Hepatocyte (in vitro differentiated cells): ENCODE data around the gene SLC6A3. TPM values are rescaled to one million over a fixed set of nuclear protein-coding genes. Genes with fewer than 3 reads are reported as not detected.

Experiments used
- DNase-seq: peaks from one replicate; pipeline ENCODE4 v3.0.0-alpha.2; 2016; ENCODE audit warnings: low spot score
- H2AFZ ChIP-seq: fragments of 200-600 bp; sonication (generic); 2 replicates; pipeline ENCODE4 v1.6.0; 2016; ENCODE audit warnings: antibody characterized with exemption, mild to moderate bottlenecking
- H3K27ac ChIP-seq: fragments of 200-600 bp; sonication (generic); 2 replicates; pipeline ENCODE4 v1.5.1; 2016; ENCODE audit warnings: mild to moderate bottlenecking
- H3K27me3 ChIP-seq: fragments of 200-600 bp; sonication (generic); 2 replicates; pipeline ENCODE4 v1.6.1; 2016
- H3K36me3 ChIP-seq: fragments of 200-600 bp; sonication (generic); replicated peaks from 2 replicates; pipeline ENCODE4 v1.5.1; 2016; ENCODE audit warnings: low read depth; ENCODE audit not compliant: insufficient read depth
- H3K4me1 ChIP-seq: fragments of 200-600 bp; sonication (generic); 2 replicates; pipeline ENCODE4 v1.5.1; 2016; ENCODE audit warnings: mild to moderate bottlenecking, moderate library complexity; ENCODE audit not compliant: insufficient read depth
- H3K4me2 ChIP-seq: fragments of 200-600 bp; sonication (generic); 2 replicates; pipeline ENCODE4 v1.6.0; 2016
- H3K4me3 ChIP-seq: fragments of 200-600 bp; sonication (generic); 2 replicates; pipeline ENCODE4 v1.5.1; 2016; ENCODE audit warnings: mild to moderate bottlenecking
- H3K79me2 ChIP-seq: fragments of 200-600 bp; sonication (generic); 2 replicates; pipeline ENCODE4 v1.6.0; 2017; ENCODE audit warnings: mild to moderate bottlenecking
- H3K9me2 ChIP-seq: fragments of 200-600 bp; sonication (generic); replicated peaks from 2 replicates; pipeline ENCODE4 v1.6.0; 2017; ENCODE audit warnings: mild to moderate bottlenecking; ENCODE audit not compliant: insufficient read depth
- H3K9me3 ChIP-seq: fragments of 200-600 bp; sonication (generic); 2 replicates; pipeline ENCODE4 v1.5.1; 2016; ENCODE audit warnings: low read depth, mild to moderate bottlenecking
- H4K20me1 ChIP-seq: fragments of 200-600 bp; sonication (generic); 2 replicates; pipeline ENCODE4 v1.6.0; 2016; ENCODE audit warnings: mild to moderate bottlenecking; ENCODE audit not compliant: insufficient read depth, poor library complexity, severe bottlenecking
- EZH2 ChIP-seq: fragments of 200-600 bp; sonication (generic); IDR thresholded peaks from 2 replicates; pipeline ENCODE4 v1.6.1; 2016; ENCODE audit warnings: antibody characterized with exemption, mild to moderate bottlenecking, borderline replicate concordance
- EZH2phosphoT487 ChIP-seq: fragments of 200-600 bp; sonication (generic); IDR thresholded peaks from one replicate; pipeline ENCODE4 v1.6.1; 2018; ENCODE audit warnings: antibody characterized with exemption, mild to moderate bottlenecking, low read depth, moderate library complexity; ENCODE audit not compliant: unreplicated experiment, severe bottlenecking
- WGBS: methylation state at CpG from one replicate; pipeline ENCODE4 v1.1.6; 2016; ENCODE audit warnings: low lambda C conversion rate; ENCODE audit errors: missing lambda C conversion rate; 5-methylcytosine and 5-hydroxymethylcytosine counted together
- polyA plus RNA-seq: library from polyadenylated mRNA; unstranded; fragments of >200 nt; fragmentation: Nextera tagmentation; extraction: Ambion mirVana; gene quantifications from 2 replicates; pipeline ENCODE4 v1.2.1, GENCODE V29; 2016
- total RNA-seq: library from RNA; depleted of rRNA; stranded (reverse); fragments of >200 nt; gene quantifications from 2 replicates; pipeline ENCODE4 v1.2.3, GENCODE V29; 2014
- TF ChIP-seq, protein P1 (sequence below): fragments of 200-600 bp; sonication (generic); IDR thresholded peaks from 2 replicates; pipeline ENCODE4 v1.5.1; 2016; ENCODE audit warnings: antibody characterized with exemption, mild to moderate bottlenecking; ENCODE audit not compliant: poor library complexity

The SLC6A3 gene
- total and polyA plus RNA-seq, 2 experiments from 2014 or later = not detected

DNA sequence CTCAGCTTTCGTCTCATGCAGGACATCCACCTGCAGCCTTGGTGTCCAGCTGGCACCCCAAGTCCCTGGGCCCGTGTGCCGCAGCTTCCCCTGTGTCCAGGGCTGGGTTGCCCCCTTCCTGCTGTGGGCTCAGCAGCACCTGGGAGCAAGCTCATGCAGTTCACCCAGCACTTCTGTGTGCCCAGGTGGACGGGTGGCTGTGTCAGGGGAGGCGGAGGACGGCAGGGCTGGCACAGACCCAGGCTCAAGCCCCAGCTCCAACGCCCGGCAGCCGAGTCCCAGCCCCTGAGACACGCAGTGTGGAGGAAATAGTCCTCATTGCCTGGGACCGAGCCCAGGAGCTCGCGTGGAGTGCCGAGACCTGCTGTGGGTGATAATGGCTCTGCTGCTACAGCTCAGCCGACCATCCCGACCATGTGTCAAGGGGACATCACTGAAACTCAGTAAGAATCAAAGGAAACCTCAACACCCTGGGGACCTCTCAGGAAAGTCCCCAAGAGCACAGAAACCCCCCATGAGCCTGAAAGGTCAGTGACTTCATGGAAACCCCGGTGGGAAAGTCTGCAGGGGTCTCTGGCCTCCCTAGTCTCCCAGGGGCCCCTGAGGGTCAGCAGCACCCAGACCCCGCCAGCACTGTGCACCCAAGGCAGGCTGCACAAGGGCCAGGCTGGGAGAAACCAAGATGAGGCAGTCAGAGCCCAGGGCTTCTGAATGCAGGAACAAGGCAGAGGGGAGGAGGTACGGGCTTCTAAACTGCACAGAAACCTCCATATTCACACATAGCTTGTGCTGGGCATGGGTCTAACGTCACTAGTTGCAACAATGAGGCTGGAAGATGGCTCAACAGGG, 39.7 kb upstream of the SLC6A3 start:
- H3K79me2 ChIP-seq = no peaks in the 10 kb centered on the region
- no peaks in the 10 kb centered on the region for H3K9me2 ChIP-seq
- no peak overlapping the region for H3K4me3 ChIP-seq
- no peak overlapping the region for H3K4me2 ChIP-seq
- H3K4me1 ChIP-seq = no peaks in the 10 kb centered on the region
- no peaks in the 10 kb centered on the region for H3K27me3 ChIP-seq
- no peaks in the 10 kb centered on the region for H3K36me3 ChIP-seq
- TF ChIP-seq EZH2phosphoT487 (no peak), EZH2 (no peak)
- TF ChIP-seq, protein P1, sequence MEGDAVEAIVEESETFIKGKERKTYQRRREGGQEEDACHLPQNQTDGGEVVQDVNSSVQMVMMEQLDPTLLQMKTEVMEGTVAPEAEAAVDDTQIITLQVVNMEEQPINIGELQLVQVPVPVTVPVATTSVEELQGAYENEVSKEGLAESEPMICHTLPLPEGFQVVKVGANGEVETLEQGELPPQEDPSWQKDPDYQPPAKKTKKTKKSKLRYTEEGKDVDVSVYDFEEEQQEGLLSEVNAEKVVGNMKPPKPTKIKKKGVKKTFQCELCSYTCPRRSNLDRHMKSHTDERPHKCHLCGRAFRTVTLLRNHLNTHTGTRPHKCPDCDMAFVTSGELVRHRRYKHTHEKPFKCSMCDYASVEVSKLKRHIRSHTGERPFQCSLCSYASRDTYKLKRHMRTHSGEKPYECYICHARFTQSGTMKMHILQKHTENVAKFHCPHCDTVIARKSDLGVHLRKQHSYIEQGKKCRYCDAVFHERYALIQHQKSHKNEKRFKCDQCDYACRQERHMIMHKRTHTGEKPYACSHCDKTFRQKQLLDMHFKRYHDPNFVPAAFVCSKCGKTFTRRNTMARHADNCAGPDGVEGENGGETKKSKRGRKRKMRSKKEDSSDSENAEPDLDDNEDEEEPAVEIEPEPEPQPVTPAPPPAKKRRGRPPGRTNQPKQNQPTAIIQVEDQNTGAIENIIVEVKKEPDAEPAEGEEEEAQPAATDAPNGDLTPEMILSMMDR = no peak
- WGBS = 97% methylated on average over 20 of the region's 20 CpGs
- no peak overlapping the region for H3K27ac ChIP-seq
- H4K20me1 ChIP-seq = no peaks in the 10 kb centered on the region
- H3K9me3 ChIP-seq = no peaks in the 10 kb centered on the region
- no peak for DNase-seq
- no peak overlapping the region for H2AFZ ChIP-seq

DNA sequence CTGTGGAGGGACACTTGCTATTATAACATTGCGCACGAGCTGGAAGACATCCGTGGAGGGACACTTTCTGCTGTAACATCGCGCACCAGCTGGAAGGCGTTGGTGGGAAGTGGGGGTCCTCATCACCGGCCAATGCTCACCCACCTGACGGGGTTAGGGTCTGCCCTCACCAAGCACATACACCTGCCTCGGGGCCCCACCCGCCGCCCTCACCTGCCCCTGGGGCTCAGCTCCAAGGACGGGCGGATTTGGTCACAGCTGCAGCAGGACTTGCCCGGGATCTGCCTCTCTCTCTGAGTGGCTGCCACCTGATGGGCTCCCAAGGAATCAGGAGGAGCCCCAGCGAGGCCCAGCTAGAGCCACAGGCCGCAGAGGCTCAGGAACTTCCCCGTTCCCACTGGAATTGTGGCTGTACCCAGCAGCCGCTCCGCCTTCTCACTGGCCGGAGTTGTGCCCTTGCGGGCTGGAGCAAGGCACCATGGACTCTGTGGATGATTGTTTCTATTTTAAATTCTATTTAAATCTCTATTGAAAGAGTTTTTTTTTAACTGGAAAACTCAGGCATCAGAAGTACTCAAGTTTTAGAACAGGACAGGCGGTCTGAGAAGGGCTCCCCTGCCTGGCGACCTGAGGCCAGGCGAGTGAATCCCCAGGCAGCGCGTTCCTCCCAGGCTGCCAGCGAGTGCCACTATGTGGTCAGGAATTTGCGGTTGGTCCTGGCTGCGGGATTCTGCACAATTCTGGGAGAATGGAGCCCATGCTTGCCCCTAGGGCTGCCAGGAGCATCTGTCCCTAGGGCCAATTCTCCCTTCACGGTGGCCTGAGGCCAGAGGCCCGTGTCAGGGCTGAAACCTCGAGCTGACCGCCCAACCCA, 38.9 kb upstream of the SLC6A3 start:
- no peaks in the 10 kb centered on the region for H3K9me2 ChIP-seq
- H3K79me2 ChIP-seq = no peaks in the 10 kb centered on the region
- H3K27ac ChIP-seq = no peak overlapping the region
- no peak overlapping the region for H3K4me2 ChIP-seq
- DNase-seq = no peak
- H3K27me3 ChIP-seq = no peaks in the 10 kb centered on the region
- H2AFZ ChIP-seq = no peak overlapping the region
- H3K36me3 ChIP-seq = no peaks in the 10 kb centered on the region
- no peaks in the 10 kb centered on the region for H4K20me1 ChIP-seq
- WGBS = 96% methylated on average over 33 of the region's 33 CpGs
- H3K4me1 ChIP-seq = no peaks in the 10 kb centered on the region
- no peak overlapping the region for H3K4me3 ChIP-seq
- no peaks in the 10 kb centered on the region for H3K9me3 ChIP-seq
- TF ChIP-seq, protein P1 = no peak
- TF ChIP-seq EZH2phosphoT487 (no peak), EZH2 (no peak)

DNA sequence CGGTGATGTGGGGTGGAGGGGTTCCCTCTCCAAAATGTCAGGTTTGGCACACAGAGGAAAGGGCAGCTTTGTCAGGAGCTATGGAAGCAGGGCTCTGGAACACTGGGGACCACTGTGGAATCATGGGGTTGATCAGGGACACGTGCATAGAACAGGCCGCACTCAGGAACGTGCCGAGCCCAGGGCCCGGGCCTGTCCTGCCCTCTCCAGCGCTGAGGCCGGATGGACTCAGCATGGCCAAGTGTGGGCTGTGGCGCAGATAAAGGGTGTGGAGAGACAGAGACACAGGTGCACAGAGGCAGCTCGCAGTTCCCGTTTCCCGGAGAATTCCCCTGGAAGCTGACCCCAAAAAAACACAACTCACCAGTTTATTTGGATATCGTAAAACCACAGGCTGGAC, 37.8 kb upstream of the SLC6A3 start:
- no peaks in the 10 kb centered on the region for H3K79me2 ChIP-seq
- no peak overlapping the region for H3K27ac ChIP-seq
- no peaks in the 10 kb centered on the region for H3K27me3 ChIP-seq
- DNase-seq = no peak
- H3K4me2 ChIP-seq = no peak overlapping the region
- no peaks in the 10 kb centered on the region for H3K36me3 ChIP-seq
- WGBS = 95% methylated on average over 13 of the region's 13 CpGs
- no peak overlapping the region for H2AFZ ChIP-seq
- TF ChIP-seq EZH2phosphoT487 (no peak), EZH2 (no peak)
- TF ChIP-seq, protein P1 = no peak
- H3K9me2 ChIP-seq = no peaks in the 10 kb centered on the region
- no peaks in the 10 kb centered on the region for H3K4me1 ChIP-seq
- no peaks in the 10 kb centered on the region for H4K20me1 ChIP-seq
- no peak overlapping the region for H3K4me3 ChIP-seq
- H3K9me3 ChIP-seq = no peaks in the 10 kb centered on the region
